Measurements from ENCODE around the gene LRIT3.

GRCh38 chr4:109826719-109827118, 21.2 kb upstream of the LRIT3 start:
- TF ChIP-seq CTCF (IDR thresholded peaks at IDR 0.05 in 8 of 11, conservative IDR thresholded peaks at IDR 0.05 in 3 of 11) = peak; percentile 12 to 65 (median 46)
- no peak for TF ChIP-seq POLR2A (IDR thresholded peaks at IDR 0.05)
